Neuron (in vitro differentiated cells): ENCODE results near the gene CLMP.

ENCODE experiments used
- H2AFZ ChIP-seq: one replicate; pipeline ENCODE4 v1.6.1; 2013; ENCODE audit warnings: low read depth, mild to moderate bottlenecking, inconsistent platforms, low read length, moderate library complexity
- H3K27me3 ChIP-seq: one replicate; pipeline ENCODE4 v1.6.1; 2013; ENCODE audit warnings: low read length; ENCODE audit not compliant: insufficient read depth
- H3K36me3 ChIP-seq: one replicate; pipeline ENCODE4 v1.6.1; 2013; ENCODE audit warnings: low read length; ENCODE audit not compliant: insufficient read depth
- H3K4me1 ChIP-seq: one replicate; pipeline ENCODE4 v1.6.1; 2013; ENCODE audit warnings: low read length; ENCODE audit not compliant: insufficient read depth
- H3K4me3 ChIP-seq: 2 replicates; pipeline ENCODE4 v1.5.1; 2013; ENCODE audit warnings: mild to moderate bottlenecking, low read length, moderate library complexity
- H3K9me3 ChIP-seq: one replicate; pipeline ENCODE4 v1.6.1; 2013; ENCODE audit warnings: low read length

Gene CLMP

GRCh38 chr11:123020968-123021367 is 174.1 kb downstream of the CLMP start:
- no peak overlapping the region for H2AFZ ChIP-seq
- H3K4me1 ChIP-seq, result no peaks in the 10 kb centered on the region
- H3K4me3 ChIP-seq, result no peak overlapping the region
- no peaks in the 10 kb centered on the region for H3K9me3 ChIP-seq
- H3K36me3 ChIP-seq, result no peaks in the 10 kb centered on the region
- peaks cover 11% of the 10 kb centered on the region for H3K27me3 ChIP-seq
